EL (cell line): Measurements from ENCODE around the gene TMEM9.
A peak's percentile ranks its signal among the peaks of the same experiment; 100 is the strongest.

ENCODE experiments used
- DNase-seq: peaks from one replicate; pipeline ENCODE4 v3.0.0-alpha.2; 2016

The TMEM9 gene

GRCh38 chr1:201126463-201126831, 27.8 kb downstream of the TMEM9 start:
- no peak for DNase-seq

GRCh38 chr1:201125800-201126199, 28.5 kb downstream of the TMEM9 start:
- DNase-seq = no peak

DNA sequence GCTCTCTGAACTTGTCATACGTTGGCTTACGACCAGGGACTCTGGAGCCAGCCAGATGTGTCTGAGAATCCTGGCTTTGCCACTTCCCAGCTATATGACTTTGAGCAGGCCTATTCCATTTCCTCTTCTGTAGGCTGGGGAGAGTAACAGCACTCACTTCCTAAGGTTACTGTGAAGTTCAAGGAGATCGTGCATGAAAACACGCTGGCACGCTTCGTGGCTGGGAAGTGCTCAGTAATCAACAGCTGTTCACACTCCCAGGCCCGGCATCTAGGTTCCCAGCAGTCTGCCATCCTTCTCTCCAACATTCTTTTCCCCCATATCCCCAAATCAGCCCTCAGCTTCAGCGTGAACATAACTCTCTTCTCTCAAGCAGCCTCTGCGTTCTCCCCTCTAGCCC, 29.3 kb downstream of the TMEM9 start:
- DNase-seq = no peak

DNA sequence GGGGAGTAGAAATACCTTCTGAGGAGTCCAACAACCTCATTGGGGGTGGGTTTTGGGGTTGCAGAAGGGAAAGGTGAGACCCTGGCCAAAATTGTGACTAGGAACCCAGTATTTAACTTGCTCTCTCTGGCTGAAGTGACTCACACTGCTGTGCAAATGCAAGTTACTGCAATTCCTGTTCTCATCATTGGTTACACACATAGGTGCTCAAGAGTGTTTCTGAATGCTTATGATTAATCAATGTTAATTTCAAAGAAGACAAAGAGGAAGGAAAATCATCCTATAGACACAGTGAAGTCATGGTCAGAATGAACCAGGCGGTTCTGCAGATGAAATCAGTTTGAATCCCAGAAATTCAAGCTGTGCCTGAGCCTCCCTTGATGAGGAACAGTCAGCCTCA, 30.4 kb downstream of the TMEM9 start:
- no peak for DNase-seq

DNA sequence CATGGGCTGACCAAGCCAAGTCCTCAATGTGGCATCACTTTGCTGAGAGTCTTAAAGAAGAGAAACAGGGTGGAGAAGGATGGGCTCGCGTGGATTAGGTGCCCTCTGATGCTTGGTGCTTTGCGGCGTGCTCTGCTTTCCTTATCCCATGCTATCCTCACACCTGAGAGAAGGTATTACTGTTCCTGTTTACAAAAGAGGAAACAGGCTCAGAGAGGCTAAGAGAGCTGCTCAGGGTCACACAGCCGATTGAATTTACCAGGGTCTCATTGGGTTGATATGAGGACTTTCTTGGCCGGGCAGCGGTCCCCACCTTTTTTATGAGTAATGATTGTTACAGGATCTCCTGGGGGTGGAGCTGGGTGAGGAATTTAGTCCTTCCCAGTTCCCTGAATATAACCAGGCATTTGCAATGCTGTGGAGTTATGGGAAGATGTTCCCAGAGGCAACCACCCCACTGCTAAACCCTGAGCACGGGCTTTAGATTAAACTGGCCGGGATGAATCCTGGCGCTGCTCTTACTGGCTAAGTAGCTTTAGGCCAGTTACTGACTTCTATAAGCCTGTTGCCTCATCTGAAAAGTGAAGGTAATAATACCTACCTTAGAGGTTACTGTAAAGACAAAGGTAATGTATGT, 31.8 kb downstream of the TMEM9 start:
- DNase-seq = no peak

DNA sequence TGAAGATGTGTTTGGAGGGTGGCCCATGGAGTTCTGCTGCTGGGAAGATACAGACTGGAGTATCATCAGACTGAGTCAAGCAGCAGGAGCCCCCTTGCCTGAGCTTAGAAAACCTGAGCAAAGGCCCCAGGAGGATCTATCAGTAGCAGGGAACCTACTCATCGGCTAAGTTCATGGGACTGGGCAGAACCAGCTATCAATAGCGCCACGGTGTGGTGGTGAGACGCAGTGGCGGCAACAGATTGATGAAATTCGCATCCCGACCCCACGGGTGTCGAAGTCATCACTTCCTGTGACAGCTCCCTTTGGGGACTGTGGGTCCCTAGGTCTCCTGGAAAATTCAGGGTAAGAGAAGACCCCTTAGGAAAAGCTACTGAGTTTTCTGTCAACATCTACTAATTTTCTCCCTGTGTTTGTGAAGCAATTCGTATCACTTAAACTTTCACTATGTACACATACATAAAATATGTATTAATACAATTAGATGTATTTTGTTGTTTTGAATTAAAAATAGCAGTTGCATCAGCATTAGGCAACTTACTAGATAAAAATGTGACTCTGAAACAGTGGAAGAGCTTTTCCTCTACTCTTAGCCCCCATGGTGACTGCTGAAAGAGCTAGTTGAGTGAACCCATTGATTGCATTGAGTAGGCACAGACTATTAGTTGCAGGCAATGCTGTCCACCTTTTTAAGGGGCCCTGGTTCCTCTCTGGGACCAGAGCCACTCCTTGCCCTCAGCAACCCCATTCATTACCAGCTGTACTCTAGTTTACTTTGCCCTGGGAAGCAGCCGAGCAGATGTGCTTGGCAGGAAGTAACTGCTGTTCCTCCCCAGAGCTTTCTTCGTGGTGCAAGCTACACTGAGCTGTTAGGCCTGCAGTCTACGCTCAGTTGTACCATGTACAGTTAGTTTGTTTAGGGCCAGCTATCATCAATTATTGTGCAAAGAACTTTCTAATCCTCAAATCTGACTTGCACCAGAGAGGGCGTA, 34.8 kb downstream of the TMEM9 start:
- peak; percentile 46 for DNase-seq

GRCh38 chr1:201116091-201116490, 38.2 kb downstream of the TMEM9 start:
- no peak for DNase-seq

- no peak for DNase-seq
These were observed 38.8 kb downstream of the TMEM9 start for GRCh38 chr1:201115390-201115937.

GRCh38 chr1:201114245-201115131, 39.8 kb downstream of the TMEM9 start:
- peak; percentile 94 for DNase-seq

DNA sequence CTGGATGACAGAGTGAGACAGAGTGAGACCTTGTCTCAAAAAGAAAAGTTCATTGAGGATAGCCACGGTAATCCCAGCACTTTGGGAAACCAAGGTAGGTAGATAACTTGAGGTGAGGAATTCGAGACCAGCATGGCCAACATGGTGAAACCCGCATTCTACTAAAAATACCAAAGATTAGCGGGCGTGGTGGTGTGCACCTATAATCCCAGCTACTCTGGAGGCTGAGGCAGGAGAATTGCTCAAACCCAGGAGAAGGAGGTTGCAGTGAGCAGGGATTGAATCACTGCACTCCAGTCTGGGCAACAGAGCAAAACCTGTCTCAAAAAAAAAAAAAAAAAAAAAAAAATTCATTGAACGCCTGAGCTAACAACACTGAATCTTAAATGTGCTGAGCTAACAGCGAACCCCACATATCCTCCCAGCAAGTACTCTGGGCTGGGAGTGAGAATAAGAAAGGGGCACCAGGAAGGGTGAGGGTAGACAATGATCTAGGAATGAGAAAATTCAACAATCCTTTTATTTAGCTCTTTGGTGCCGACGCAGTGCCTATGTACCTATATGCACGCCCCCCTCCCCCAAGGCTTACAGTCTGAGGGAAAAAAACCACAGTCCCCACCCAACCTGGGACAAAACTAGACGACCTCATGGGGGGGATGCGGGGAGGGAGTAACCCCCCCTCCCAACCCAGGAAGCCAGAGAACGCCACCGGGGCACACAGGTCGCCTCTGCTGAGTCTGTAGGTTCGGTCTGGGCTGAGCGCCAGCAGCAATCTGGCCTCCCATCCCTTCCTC, 40.6 kb downstream of the TMEM9 start:
- DNase-seq = no peak

- DNase-seq = no peak
These were observed 41.3 kb downstream of the TMEM9 start for GRCh38 chr1:201112926-201113325.

DNA sequence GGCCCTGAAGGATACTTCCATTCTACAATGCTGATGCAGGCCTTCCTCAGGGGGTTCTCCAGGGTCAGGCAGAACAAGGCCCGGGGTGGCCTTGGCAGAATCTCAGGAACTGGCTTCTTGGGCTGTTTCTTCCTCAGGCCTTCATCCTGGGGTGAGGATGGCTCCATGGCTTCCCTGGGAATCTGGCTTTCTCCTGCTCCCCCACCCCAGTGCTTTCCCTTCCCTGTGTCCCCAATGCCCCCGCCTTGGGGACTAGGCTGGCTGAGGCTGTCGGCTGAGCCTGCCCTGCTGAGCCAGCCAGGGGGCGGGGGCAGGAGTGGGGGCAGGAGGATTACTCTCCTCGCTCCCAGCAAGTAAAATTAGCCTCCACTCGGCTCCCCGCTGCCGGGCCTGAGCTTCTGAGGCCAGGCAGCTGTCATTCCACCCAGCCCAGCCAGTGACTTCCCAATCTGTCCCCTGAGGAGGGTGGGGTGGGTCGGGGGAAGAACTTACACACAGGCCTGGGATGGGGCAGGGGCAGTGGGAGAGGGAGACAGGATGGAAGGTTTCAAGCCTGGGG, 42.0 kb downstream of the TMEM9 start, which contains the start of gene CACNA1S:
CACNA1S (minus strand) TSS at position 254 of the 559 bp plus-strand sequence; CDS start at position 167, 87 bp downstream.
- no peak for DNase-seq

DNA sequence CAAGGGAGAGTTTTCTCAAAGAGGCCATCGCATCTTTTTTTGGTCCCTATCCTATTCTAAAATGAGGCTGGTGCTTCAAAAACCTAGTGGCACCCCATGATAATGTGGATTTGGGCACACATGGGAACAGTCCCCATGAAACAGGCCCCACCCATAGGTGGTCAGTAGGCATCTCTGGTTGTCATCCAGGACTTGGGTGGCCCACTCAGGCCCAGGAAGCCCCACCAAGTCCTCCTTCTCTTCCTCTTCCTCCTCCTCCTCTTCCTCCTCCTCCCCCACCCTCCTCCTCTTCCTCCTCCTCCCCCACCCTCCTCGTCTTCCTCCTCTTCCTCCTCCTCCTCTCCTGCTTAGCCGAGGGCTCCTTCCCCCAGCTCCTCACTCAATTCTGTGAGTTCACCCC, 42.6 kb downstream of the TMEM9 start:
- DNase-seq = no peak

- DNase-seq = no peak
These were observed 43.1 kb downstream of the TMEM9 start for GRCh38 chr1:201111156-201111555.

DNA sequence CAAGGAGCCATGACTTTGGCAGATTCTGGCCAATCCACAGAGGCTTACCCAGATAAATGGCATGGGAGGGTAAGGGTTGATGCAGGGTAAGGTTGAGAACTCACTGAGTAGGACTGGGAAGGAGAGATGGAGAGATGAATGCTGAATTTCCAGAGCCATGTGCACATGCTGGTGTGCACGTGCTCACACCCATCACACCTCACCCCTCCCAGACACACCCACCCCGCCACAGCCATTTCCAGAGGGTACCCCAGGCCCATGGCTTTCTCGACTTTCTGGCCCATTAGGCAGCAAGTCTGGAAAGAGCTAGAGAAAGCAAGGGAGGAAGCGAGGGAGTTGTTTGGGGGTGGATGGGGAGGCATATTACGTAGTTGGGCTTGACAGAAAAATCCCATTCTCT, 43.7 kb downstream of the TMEM9 start:
- no peak for DNase-seq

- no peak for DNase-seq
These were observed 44.1 kb downstream of the TMEM9 start for GRCh38 chr1:201110138-201110537.

DNA sequence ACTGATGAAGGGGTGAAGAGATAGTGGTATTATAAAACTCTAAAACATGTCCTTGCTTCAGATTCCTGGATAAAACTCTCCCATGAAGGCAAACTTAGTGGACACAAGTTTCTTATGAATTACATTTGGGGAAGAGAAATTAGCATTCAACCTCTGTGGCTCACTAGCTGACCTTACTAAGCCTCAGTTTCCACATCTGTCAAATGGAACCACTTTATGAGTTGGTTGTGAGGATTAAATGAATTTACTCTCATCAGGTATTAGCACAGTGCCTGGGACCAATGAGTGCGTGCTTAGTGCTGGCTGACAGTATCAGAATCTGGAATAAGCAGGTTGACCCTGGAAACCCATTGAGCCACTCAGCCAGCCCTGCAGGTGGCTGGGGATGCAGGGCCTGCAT, 44.6 kb downstream of the TMEM9 start:
- no peak for DNase-seq

GRCh38 chr1:201108614-201109013, 45.7 kb downstream of the TMEM9 start:
- no peak for DNase-seq

DNA sequence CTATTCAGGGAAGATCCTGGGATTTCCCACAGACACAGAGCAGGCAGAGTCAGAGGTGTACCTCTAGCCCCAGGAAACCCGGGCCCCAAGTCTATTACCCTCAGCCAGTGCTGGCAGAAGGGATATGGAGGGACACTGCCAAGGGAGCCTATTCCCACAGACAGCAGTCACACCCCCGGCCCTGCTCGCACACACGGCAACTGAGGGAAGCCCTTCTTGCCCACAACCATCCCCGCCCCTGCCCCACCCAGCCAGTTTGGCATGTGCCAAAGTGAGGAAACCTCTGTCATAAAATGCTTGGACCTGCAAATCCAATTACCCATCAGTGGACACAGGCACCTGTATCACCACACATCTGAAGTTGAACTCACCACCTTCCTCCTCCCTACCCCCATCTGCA, 48.6 kb downstream of the TMEM9 start:
- DNase-seq = no peak

DNA sequence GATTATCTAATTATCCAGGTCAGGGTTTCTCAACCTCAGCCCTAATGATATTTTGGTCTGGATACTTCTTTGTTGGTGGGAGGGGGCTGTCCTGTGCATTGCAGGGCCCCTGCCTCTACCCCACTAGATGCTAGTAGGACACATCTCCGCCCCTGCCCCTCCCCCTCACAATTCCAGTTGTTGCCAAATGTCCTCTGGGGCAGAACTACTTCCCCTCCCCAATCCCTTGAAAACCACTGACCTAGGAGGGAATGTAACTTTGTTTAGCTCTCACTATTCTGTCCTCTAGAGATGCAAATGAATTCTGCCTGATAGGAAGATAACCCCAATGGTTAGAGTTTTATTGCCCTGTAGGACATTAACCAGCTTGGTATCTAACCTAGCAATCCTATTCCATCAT, 50.1 kb downstream of the TMEM9 start:
- DNase-seq = no peak

DNA sequence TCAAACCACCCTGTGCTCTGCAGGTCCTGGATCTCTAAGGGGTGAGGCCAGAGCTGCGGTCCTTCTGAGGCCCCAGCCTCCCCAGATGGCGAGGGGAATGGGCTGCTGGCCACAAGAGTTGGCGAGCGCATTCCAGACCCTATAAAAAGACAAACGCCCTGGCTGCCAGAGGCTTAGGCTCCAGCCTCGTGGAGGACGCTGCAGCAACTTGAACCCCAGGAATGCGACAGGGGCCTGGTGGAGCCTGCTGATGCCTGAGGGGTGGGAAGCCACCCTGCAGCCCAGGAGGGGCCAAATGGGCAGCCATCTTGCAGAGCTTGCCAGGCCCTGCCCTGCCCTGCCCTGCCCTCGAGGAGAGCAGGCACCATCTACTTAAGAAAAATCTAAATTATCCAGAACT, 50.6 kb downstream of the TMEM9 start:
- DNase-seq = no peak
